ENCODE data around the gene PARP15. TPM values are rescaled to one million over a fixed set of nuclear protein-coding genes. Genes with fewer than 3 reads are reported as not detected.
"Not testable (repeated sequence)": the region's sequence is repeated elsewhere in the genome, so short reads cannot be mapped to it uniquely, and the experiment has no call there.

PARP15 gene
- total and polyA plus RNA-seq, 2 donors (not counting 3 experiments of a cell fraction or from before 2014, with no cell fraction given) = 0.81 to 1.4 TPM

DNA sequence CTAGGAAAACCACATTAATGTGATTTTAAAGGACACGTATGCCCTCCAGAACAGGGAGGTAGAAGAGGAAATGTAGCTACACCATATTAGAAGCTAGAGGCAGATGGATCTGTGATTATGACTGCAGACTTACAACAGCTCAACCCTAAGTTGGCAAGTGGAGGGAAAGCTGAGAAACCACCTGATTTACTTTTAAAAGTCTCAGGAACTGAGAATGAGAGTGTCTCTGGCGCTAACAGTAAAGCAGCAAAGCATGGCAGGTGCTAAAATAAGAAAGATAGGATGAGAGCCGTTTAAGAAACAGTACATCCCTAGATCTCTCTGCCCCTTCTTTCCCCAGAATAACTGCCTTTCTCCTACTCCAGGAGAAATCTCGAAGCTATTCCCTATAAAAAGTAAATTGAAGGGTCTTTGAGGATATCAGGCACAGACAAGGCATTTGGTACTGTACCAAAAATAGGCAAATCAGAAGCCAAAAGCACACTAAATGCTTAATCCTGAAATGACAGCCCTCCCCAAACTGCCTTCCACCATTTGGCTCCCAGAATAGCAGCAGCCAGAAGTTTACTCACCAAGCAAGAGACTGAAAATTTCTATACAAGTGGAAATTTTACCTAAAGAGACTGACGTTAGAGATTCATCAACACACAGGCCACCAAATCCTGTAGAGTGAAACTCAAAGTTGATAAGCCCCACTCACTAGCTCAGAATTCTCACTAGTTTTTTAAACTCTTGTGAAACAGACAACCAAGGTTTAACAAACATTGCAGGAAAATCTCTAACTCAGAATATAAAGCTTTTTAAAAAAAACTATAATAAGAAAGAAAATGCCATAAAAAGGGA lies 68.9 kb downstream of the PARP15 start:
- dilution Hi-C loops (cut with MboI; ENCODE audit: extremely low pct_ligation_motif_present, low sequenced_read_pairs) (no loop called here), intact Hi-C loops (cut with micrococcal nuclease) (no loop called here)
- no peak overlapping the region for H3K9ac ChIP-seq (replicated peaks; ENCODE audit: extremely low read depth, insufficient read depth, low read length)
- no peak overlapping the region for H2AFZ ChIP-seq (ENCODE audit: low read depth, low read length)
- H3K27me3 ChIP-seq (ENCODE audit: control insufficient read depth in 2 of 2, insufficient read depth in 2 of 2, low read length in 2 of 2) = peaks cover 0 to 10% of the 10 kb centered on the region in 2 experiments
- no peaks in the 10 kb centered on the region for H3K9me1 ChIP-seq (replicated peaks; ENCODE audit: control insufficient read depth, extremely low read depth, insufficient read depth, low read length)
- H3K36me3 ChIP-seq (ENCODE audit: control insufficient read depth in 2 of 2, extremely low read depth in 1 of 2, insufficient read depth in 2 of 2, low read length in 2 of 2) = no peaks in the 10 kb centered on the region
- no peak overlapping the region for H3K27ac ChIP-seq (ENCODE audit: insufficient read depth, low read depth, low read length)
- BruUV-seq (replicated peaks) = no TSS peak
- CTCF ChIA-PET = interaction anchor here (0.7 to 1.5 kb wide), 2 partner anchors 17 to 34 kb away, joined by 3 read pairs; no protein-coding TSS in a partner anchor
- H3K4me2 ChIP-seq (ENCODE audit: insufficient read depth, low read length) = no peak overlapping the region
- no peaks in the 10 kb centered on the region for H4K20me1 ChIP-seq (replicated peaks; ENCODE audit: control insufficient read depth, extremely low read depth, insufficient read depth, low read length)
- no peak overlapping the region for H3K4me3 ChIP-seq (replicated peaks in 1 of 3; ENCODE audit: insufficient read depth in 1 of 3, low read depth in 1 of 3, low read length in 3 of 3)
- no peak for DNase-seq (ENCODE audit: low read depth, low spot score)
- H3K9me3 ChIP-seq (replicated peaks; ENCODE audit: control insufficient read depth, insufficient read depth, low read length) = no peaks in the 10 kb centered on the region
- no peaks in the 10 kb centered on the region for H3K79me2 ChIP-seq (ENCODE audit: control insufficient read depth, insufficient read depth, low read length)
- POLR2A ChIA-PET = no interaction called here
- TF ChIP-seq POLR2AphosphoS5 (IDR thresholded peaks at IDR 0.05; ENCODE audit: insufficient read depth, low read depth, low read length) (no peak), JUN (IDR thresholded peaks at IDR 0.05; ENCODE audit: borderline replicate concordance, insufficient read depth, insufficient read length, low read depth) (no peak), GATA2 (IDR thresholded peaks at IDR 0.05; ENCODE audit: insufficient read depth, insufficient read length, low read depth, low read length) (no peak), CTCF (IDR thresholded peaks at IDR 0.05; ENCODE audit: extremely low read depth in 1 of 2, insufficient read depth in 1 of 2, low read depth in 1 of 2, low read length in 2 of 2) (no peak), POLR2A (IDR thresholded peaks at IDR 0.05; ENCODE audit: low read depth, low read length) (no peak), EZH2 (IDR thresholded peaks at IDR 0.05; ENCODE audit: borderline replicate concordance, low read depth, low read length, severe bottlenecking) (no peak), FOS (IDR thresholded peaks at IDR 0.05; ENCODE audit: borderline replicate concordance, insufficient read depth, low read length) (no peak), MYC (IDR thresholded peaks at IDR 0.05; ENCODE audit: low read depth, low read length) (no peak)
- TF ChIP-seq, protein P1, sequence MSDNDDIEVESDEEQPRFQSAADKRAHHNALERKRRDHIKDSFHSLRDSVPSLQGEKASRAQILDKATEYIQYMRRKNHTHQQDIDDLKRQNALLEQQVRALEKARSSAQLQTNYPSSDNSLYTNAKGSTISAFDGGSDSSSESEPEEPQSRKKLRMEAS (IDR thresholded peaks at IDR 0.05; ENCODE audit: insufficient read depth, insufficient read length) = no peak
- no peak for FAIRE-seq
- H3K4me1 ChIP-seq (ENCODE audit: control insufficient read depth, extremely low read depth, insufficient read depth, low read length) = no peaks in the 10 kb centered on the region

- H3K4me3 ChIP-seq (replicated peaks in 1 of 3; ENCODE audit: insufficient read depth in 1 of 3, low read depth in 1 of 3, low read length in 3 of 3); H3K79me2 ChIP-seq (ENCODE audit: control insufficient read depth, insufficient read depth, low read length); H3K9ac ChIP-seq (replicated peaks; ENCODE audit: extremely low read depth, insufficient read depth, low read length); DNase-seq (ENCODE audit: low read depth, low spot score); H4K20me1 ChIP-seq (replicated peaks; ENCODE audit: control insufficient read depth, extremely low read depth, insufficient read depth, low read length); intact Hi-C loops (cut with micrococcal nuclease); H3K27me3 ChIP-seq (ENCODE audit: control insufficient read depth in 2 of 2, insufficient read depth in 2 of 2, low read length in 2 of 2); POLR2A ChIA-PET; H3K4me1 ChIP-seq (ENCODE audit: control insufficient read depth, extremely low read depth, insufficient read depth, low read length); FAIRE-seq; H3K9me1 ChIP-seq (replicated peaks; ENCODE audit: control insufficient read depth, extremely low read depth, insufficient read depth, low read length); H3K36me3 ChIP-seq (ENCODE audit: control insufficient read depth in 2 of 2, extremely low read depth in 1 of 2, insufficient read depth in 2 of 2, low read length in 2 of 2); BruUV-seq (replicated peaks); H3K27ac ChIP-seq (ENCODE audit: insufficient read depth, low read depth, low read length); H3K4me2 ChIP-seq (ENCODE audit: insufficient read depth, low read length); dilution Hi-C loops (cut with MboI; ENCODE audit: extremely low pct_ligation_motif_present, low sequenced_read_pairs); H2AFZ ChIP-seq (ENCODE audit: low read depth, low read length); H3K9me3 ChIP-seq (replicated peaks; ENCODE audit: control insufficient read depth, insufficient read depth, low read length): not testable (repeated sequence)
- CTCF ChIA-PET = interaction anchor here (0.6 kb wide), 1 partner anchor 81 kb away, joined by 4 read pairs; no protein-coding TSS in a partner anchor
Observed at GRCh38 chr3:122651233-122651907, 73.9 kb downstream of the PARP15 start.

All from endothelial cell of umbilical vein (primary cell).